A549 (cell line): ENCODE measurements around the gene ITSN1. TPM values are rescaled to one million over a fixed set of nuclear protein-coding genes. Genes with fewer than 3 reads are reported as not detected.
"Not testable (repeated sequence)": the region's sequence is repeated elsewhere in the genome, so short reads cannot be mapped to it uniquely, and the experiment has no call there.

Experiments used
- ATAC-seq, 2 experiments: fragments of 200-7000 bp in 1 of 2; fragments of >200 bp in 1 of 2; cut with Nextera tagmentation in 1 of 2; cut with Tn5 transposase in 1 of 2; 3 replicates each; pipeline versions ENCODE4 v1.8.0 to v1.9.1; 2018 to 2020; ENCODE audit warnings: mild to moderate bottlenecking in 1 of 2, moderate library complexity in 1 of 2
- CTCF ChIA-PET: fragments of 300-600 bp; sonication (Branson Sonifier 250); formaldehyde crosslinking; extraction: SDS; loops from one replicate; lab custom pipeline; 2021; ENCODE audit warnings: antibody characterized with exemption, inconsistent platforms; lab: Yijun Ruan, JAX
- POLR2A ChIA-PET: fragments of 350-600 bp; formaldehyde crosslinking; extraction: SDS; loops from one replicate; lab custom pipeline; 2021; ENCODE audit warnings: antibody characterized with exemption, inconsistent platforms; lab: Yijun Ruan, JAX
- DNase-seq, 2 experiments: peaks; one replicate each; pipeline versions ENCODE4 v3.0.0 to v3.0.0-alpha.2; 2011 to 2016; ENCODE audit warnings: low read depth in 1 of 2, low spot score in 1 of 2
- FAIRE-seq: peaks from 2 replicates; lab custom pipeline; 2011; peaks lifted over from hg19 to GRCh38; lab: Jason Lieb, UNC
- H3K27ac ChIP-seq, 2 experiments: fragments of >200 bp; sonication (Bioruptor Twin); formaldehyde crosslinking; 3 replicates each; pipeline ENCODE4 v1.5.1; 2016 to 2017
- H3K4me1 ChIP-seq: fragments of >200 bp; sonication (Bioruptor Twin); formaldehyde crosslinking; 3 replicates; pipeline ENCODE4 v1.6.1; 2016
- H3K4me2 ChIP-seq: fragments of >200 bp; sonication (Bioruptor Twin); formaldehyde crosslinking; 3 replicates; pipeline ENCODE4 v1.6.1; 2016
- H3K4me3 ChIP-seq: fragments of >200 bp; sonication (Bioruptor Twin); formaldehyde crosslinking; 3 replicates; pipeline ENCODE4 v1.5.1; 2016
- H3K9me3 ChIP-seq: fragments of >200 bp; sonication (Bioruptor Twin); formaldehyde crosslinking; 3 replicates; pipeline ENCODE4 v1.6.1; 2016
- CEBPB ChIP-seq, 2 experiments: fragments of >200 bp in 1 of 2; sonication (Bioruptor Twin) in 1 of 2; formaldehyde crosslinking in 1 of 2; IDR thresholded peaks; 2 replicates each; pipeline ENCODE4 v1.6.1; 2012 to 2016
- CHD4 ChIP-seq: fragments of 200-600 bp; sonication (generic); IDR thresholded peaks from 2 replicates; pipeline ENCODE4 v1.6.1; 2016; ENCODE audit warnings: antibody characterized with exemption, mild to moderate bottlenecking, borderline replicate concordance
- EP300 ChIP-seq, 2 experiments: fragments of >200 bp; sonication (Bioruptor Twin); formaldehyde crosslinking; IDR thresholded peaks; 2 replicates in 1 of 2; 3 replicates in 1 of 2; pipeline ENCODE4 v1.6.1; 2016 to 2017
- HDAC2 ChIP-seq: fragments of 200-600 bp; sonication (generic); IDR thresholded peaks from 2 replicates; pipeline ENCODE4 v1.6.1; 2016
- HOXB13 ChIP-seq: fragments of 250-450 bp; sonication (Bioruptor Pico); IDR thresholded peaks from 2 replicates; pipeline ENCODE4 v1.5.0; 2020; ENCODE audit warnings: low read depth, mild to moderate bottlenecking, moderate library complexity
- JUN ChIP-seq, 2 experiments: fragments of >200 bp; sonication (Bioruptor Twin); formaldehyde crosslinking; IDR thresholded peaks; 2 replicates in 1 of 2; 3 replicates in 1 of 2; pipeline ENCODE4 v1.6.1; 2016 to 2017
- PBX3 ChIP-seq: IDR thresholded peaks from 2 replicates; pipeline ENCODE4 v1.6.1; 2012
- POLR2AphosphoS2 ChIP-seq: conservative IDR thresholded peaks from 2 replicates; pipeline ENCODE4 v1.6.1; 2012; ENCODE audit warnings: low read length, improper control_type of control experiment, inconsistent platforms
- RARB ChIP-seq: fragments of 250-450 bp; sonication (Bioruptor Pico); IDR thresholded peaks from 2 replicates; pipeline ENCODE4 v1.8.0; 2021; ENCODE audit warnings: mild to moderate bottlenecking, moderate library complexity
- RNF2 ChIP-seq: fragments of 200-600 bp; sonication (generic); IDR thresholded peaks from 2 replicates; pipeline ENCODE4 v1.6.1; 2016; ENCODE audit warnings: low read depth, mild to moderate bottlenecking, antibody characterized with exemption, moderate library complexity, borderline replicate concordance
- USF2 ChIP-seq: fragments of 450-650 bp; IDR thresholded peaks from 2 replicates; pipeline ENCODE4 v1.6.1; 2014; ENCODE audit warnings: antibody characterized with exemption
- ZFP36 ChIP-seq: fragments of 450-650 bp; IDR thresholded peaks from 2 replicates; pipeline ENCODE4 v1.6.1; 2014; ENCODE audit warnings: borderline replicate concordance; ENCODE audit not compliant: partially characterized antibody
- ZSCAN20 ChIP-seq: fragments of 250-450 bp; sonication (Bioruptor Pico); IDR thresholded peaks from 2 replicates; pipeline ENCODE4 v1.8.0; 2022; ENCODE audit warnings: mild to moderate bottlenecking, moderate library complexity
- WGBS: methylation state at CpG from one replicate; pipeline ENCODE4 v1.1.6; 2017; ENCODE audit errors: missing lambda C conversion rate; 5-methylcytosine and 5-hydroxymethylcytosine counted together
- polyA plus RNA-seq, 4 experiments: library from polyadenylated mRNA; depleted of rRNA in 3 of 4; stranded (reverse); fragments of >200 nt; fragmentation: RNase III in 1 of 4; extraction: RNeasy Plus Mini Kit Qiagen cat#74134 plus additional on column Dnase treatment in 1 of 4; gene quantifications; 2 replicates in 3 of 4; 3 replicates in 1 of 4; pipeline ENCODE4 v1.2.3, GENCODE V29; 2011 to 2017
- TF ChIP-seq, protein P1 (sequence below): fragments of >200 bp; sonication (Bioruptor Twin); formaldehyde crosslinking; IDR thresholded peaks from 3 replicates; pipeline ENCODE4 v1.5.1; 2016
- TF ChIP-seq, protein P2 (sequence below): fragments of 250-450 bp; sonication (Bioruptor Pico); IDR thresholded peaks from 2 replicates; pipeline ENCODE4 v1.5.0; 2020; ENCODE audit warnings: low read depth, mild to moderate bottlenecking, moderate library complexity
- TF ChIP-seq, protein P3 (sequence below): IDR thresholded peaks from 2 replicates; pipeline ENCODE4 v1.6.1; 2012; ENCODE audit warnings: low read depth, borderline replicate concordance

ITSN1 gene
- polyA plus RNA-seq, 2 of the 4 experiments (the other 2 are of a cell fraction) = 15.2 to 23.7 TPM

DNA sequence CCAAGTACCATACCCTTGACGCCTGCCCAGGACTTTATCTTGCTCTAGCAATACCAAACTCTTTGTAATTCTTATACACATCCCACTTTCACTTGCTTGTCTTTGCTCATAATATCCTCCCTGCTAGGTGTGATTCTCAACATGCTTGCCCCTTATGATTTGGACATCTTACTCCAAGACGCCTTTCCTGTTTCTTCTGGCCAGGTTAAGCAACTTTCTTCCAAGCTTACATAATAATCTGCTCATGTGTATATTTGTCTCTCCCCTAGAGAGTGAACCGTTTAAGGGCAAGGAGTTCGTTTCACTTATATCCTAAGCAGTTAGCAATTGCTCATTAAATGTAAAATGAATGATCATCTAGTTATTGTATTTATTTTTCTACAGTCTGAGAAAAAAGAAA is 22.6 kb upstream of the ITSN1 start:
- ATAC-seq = no peak
- Histone ChIP-seq H3K4me2 (no peak overlapping the region), H3K4me3 (no peak overlapping the region)
- CTCF ChIA-PET = interaction anchor here (2.3 kb wide), 1 partner anchor 14 kb away, joined by 9 read pairs; no protein-coding TSS in a partner anchor
- TF ChIP-seq EP300 (IDR thresholded peaks at IDR 0.05) = no peak
- no peak for TF ChIP-seq USF2
- TF ChIP-seq CHD4 = no peak
- TF ChIP-seq HDAC2 = no peak
- TF ChIP-seq, protein P1, sequence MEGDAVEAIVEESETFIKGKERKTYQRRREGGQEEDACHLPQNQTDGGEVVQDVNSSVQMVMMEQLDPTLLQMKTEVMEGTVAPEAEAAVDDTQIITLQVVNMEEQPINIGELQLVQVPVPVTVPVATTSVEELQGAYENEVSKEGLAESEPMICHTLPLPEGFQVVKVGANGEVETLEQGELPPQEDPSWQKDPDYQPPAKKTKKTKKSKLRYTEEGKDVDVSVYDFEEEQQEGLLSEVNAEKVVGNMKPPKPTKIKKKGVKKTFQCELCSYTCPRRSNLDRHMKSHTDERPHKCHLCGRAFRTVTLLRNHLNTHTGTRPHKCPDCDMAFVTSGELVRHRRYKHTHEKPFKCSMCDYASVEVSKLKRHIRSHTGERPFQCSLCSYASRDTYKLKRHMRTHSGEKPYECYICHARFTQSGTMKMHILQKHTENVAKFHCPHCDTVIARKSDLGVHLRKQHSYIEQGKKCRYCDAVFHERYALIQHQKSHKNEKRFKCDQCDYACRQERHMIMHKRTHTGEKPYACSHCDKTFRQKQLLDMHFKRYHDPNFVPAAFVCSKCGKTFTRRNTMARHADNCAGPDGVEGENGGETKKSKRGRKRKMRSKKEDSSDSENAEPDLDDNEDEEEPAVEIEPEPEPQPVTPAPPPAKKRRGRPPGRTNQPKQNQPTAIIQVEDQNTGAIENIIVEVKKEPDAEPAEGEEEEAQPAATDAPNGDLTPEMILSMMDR = no peak
- TF ChIP-seq, protein P2, sequence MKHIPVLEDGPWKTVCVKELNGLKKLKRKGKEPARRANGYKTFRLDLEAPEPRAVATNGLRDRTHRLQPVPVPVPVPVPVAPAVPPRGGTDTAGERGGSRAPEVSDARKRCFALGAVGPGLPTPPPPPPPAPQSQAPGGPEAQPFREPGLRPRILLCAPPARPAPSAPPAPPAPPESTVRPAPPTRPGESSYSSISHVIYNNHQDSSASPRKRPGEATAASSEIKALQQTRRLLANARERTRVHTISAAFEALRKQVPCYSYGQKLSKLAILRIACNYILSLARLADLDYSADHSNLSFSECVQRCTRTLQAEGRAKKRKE (CRISPR knock-in tag) = no peak
- TF ChIP-seq PBX3 = no peak
- TF ChIP-seq POLR2AphosphoS2 = no peak
- TF ChIP-seq HOXB13 (CRISPR knock-in tag) = no peak
- no peak for TF ChIP-seq JUN (IDR thresholded peaks at IDR 0.05)
- TF ChIP-seq, all 56 proteins: peak for 0
- POLR2A ChIA-PET = no interaction called here
- no peaks in the 10 kb centered on the region for H3K4me1 ChIP-seq
- H3K9me3 ChIP-seq = no peaks in the 10 kb centered on the region
- no peak overlapping the region for H3K27ac ChIP-seq
- 81% methylated on average over 4 of the region's 4 CpGs for WGBS
- DNase-seq (no peak), FAIRE-seq (no peak)

DNA sequence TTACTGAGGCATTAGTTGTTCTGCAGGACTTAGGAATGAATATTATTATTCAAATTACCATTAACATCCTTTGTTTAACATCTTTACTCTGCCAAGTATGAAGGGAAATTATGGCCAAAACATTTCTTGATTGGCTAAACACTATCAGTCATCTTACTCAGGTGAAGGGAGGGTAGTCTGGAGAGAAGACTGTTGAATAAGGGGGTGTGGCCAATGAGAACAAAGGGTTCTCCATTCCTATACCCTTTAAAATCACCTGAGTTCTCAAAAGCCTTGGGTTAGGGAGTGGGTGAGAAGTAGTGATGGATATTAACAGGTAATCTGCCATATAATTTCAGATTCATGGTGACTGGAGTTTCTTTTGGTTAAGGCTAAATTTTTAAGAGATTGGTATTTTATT is 20.0 kb upstream of the ITSN1 start:
- POLR2A ChIA-PET = no interaction called here
- no peak overlapping the region for H3K4me3 ChIP-seq
- no peaks in the 10 kb centered on the region for H3K4me1 ChIP-seq
- ATAC-seq (no peak), DNase-seq (no peak), FAIRE-seq (no peak)
- H3K27ac ChIP-seq = no peak overlapping the region
- H3K4me2 ChIP-seq = no peak overlapping the region
- H3K9me3 ChIP-seq = no peaks in the 10 kb centered on the region
- CTCF ChIA-PET = interaction anchor here (0.6 to 2.3 kb wide), 3 partner anchors 16 to 194 kb away, joined by 3 to 9 read pairs (median 3); no protein-coding TSS in a partner anchor
- TF ChIP-seq JUN (IDR thresholded peaks at IDR 0.05) (no peak), CEBPB (IDR thresholded peaks at IDR 0.05) (no peak)

GRCh38 chr21:33626151-33626550 is 16.1 kb upstream of the ITSN1 start:
- 95% methylated on average over 7 of the region's 7 CpGs for WGBS
- not testable (repeated sequence) for ATAC-seq

DNA sequence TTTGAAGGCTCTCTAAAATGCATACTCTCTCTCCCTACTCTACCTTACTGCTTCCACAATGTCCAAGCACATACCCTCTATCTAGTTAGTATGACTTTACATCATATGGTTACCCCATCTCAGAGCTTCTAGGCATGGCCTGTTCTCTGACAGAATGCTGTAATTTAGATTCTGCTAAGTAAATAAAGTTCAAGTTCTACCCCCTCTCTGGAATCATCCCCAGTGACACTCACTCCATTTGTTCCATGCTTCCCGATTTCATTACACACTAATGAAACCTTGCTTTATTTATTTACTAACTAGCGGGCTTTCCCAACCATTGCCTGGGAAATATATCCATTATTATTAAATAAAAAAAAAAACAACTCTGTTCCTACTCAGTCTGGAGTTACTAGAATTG is 8.0 kb upstream of the ITSN1 start:
- Histone ChIP-seq H3K4me3 (no peak overlapping the region), H3K9me3 (no peaks in the 10 kb centered on the region), H3K4me2 (no peak overlapping the region), H3K27ac (no peak overlapping the region), H3K4me1 (no peaks in the 10 kb centered on the region)
- 98% methylated on average over 2 of the region's 2 CpGs for WGBS
- ATAC-seq = no peak
- ChIA-PET CTCF (interaction anchor here (0.6 kb wide), 1 partner anchor 146 kb away, joined by 4 read pairs; no protein-coding TSS in a partner anchor), POLR2A (no interaction called here)
- FAIRE-seq = no peak
- DNase-seq = no peak
- TF ChIP-seq, protein P1 = no peak
- TF ChIP-seq CHD4 = no peak
- no peak for TF ChIP-seq ZSCAN20 (CRISPR knock-in tag)
- TF ChIP-seq RNF2 = no peak
- no peak for TF ChIP-seq RARB (CRISPR knock-in tag)
- TF ChIP-seq HDAC2 = no peak
- TF ChIP-seq, protein P3, sequence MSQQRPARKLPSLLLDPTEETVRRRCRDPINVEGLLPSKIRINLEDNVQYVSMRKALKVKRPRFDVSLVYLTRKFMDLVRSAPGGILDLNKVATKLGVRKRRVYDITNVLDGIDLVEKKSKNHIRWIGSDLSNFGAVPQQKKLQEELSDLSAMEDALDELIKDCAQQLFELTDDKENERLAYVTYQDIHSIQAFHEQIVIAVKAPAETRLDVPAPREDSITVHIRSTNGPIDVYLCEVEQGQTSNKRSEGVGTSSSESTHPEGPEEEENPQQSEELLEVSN = no peak
- TF ChIP-seq USF2 = no peak
- TF ChIP-seq, protein P2 (CRISPR knock-in tag) = no peak
- TF ChIP-seq ZFP36 = no peak
- TF ChIP-seq PBX3 = no peak

More at GRCh38 chr21:33626151-33626550, 16.1 kb upstream of the ITSN1 start:
- FAIRE-seq, H3K4me3 ChIP-seq, H3K4me1 ChIP-seq, H3K4me2 ChIP-seq, DNase-seq, H3K27ac ChIP-seq, POLR2A ChIA-PET, H3K9me3 ChIP-seq: not testable (repeated sequence)
- CTCF ChIA-PET = interaction anchor here (0.6 kb wide), 1 partner anchor 790 kb away, joined by 3 read pairs; no protein-coding TSS in a partner anchor
